HFF-Myc (cell line): ENCODE results near the gene NBR1.

ENCODE experiments used
- DNase-seq: peaks from one replicate; pipeline ENCODE4 v3.0.0-alpha.2; 2011; ENCODE audit warnings: low read depth; ENCODE audit errors: extremely low read depth
- H3K4me3 ChIP-seq: replicated peaks from 2 replicates; pipeline ENCODE4 v1.5.1; 2011; ENCODE audit warnings: low read depth, mild to moderate bottlenecking, control low read depth, low read length
- CTCF ChIP-seq: IDR thresholded peaks from 2 replicates; pipeline ENCODE4 v1.5.1; 2012; ENCODE audit warnings: mild to moderate bottlenecking, low read depth, low read length, control low read depth; ENCODE audit errors: missing control alignments

Gene NBR1

GRCh38 chr17:43211480-43212402 is 40.7 kb downstream of the NBR1 start, which contains the start of gene TMEM106A:
TMEM106A (plus strand) TSS chr17:43211875; CDS start chr17:43213042, 1,167 bp downstream.
- DNase-seq: peak; percentile 36
- peak within 1 kb of the TSS; percentile 64 for H3K4me3 ChIP-seq
- peak; percentile 21 for TF ChIP-seq CTCF

GRCh38 chr17:43212641-43213490 is 41.9 kb downstream of the NBR1 start:
- DNase-seq: no peak
- H3K4me3 ChIP-seq: peak overlapping the region; percentile 64
- TF ChIP-seq CTCF: no peak

DNA sequence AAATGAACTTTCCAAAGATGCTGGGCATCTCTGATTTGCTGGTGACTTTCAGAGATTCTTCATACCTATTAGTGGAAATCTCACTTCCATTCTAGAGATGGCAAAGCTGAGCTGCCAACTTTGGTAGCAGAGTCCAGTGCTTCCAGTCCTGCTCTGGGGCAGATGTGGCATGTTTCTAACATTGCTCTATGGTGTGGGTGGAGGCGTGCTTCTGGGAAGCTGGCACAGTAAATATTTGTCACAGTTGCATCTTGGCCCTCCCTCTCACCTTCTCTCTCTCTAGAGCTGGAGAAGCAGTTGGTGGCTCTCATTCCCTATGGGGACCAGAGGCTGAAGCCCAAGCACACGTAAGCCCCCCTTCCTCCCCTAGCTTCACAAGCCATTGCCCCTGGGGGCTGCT is 42.5 kb downstream of the NBR1 start:
- DNase-seq: no peak
- no peak overlapping the region for H3K4me3 ChIP-seq
- no peak for TF ChIP-seq CTCF

- no peak for DNase-seq
- H3K4me3 ChIP-seq: no peak overlapping the region
- TF ChIP-seq CTCF: no peak
These were observed 44.3 kb downstream of the NBR1 start for GRCh38 chr17:43215341-43215740.

GRCh38 chr17:43216369-43216761 is 45.4 kb downstream of the NBR1 start:
- no peak for TF ChIP-seq CTCF
- DNase-seq: no peak
- H3K4me3 ChIP-seq: no peak overlapping the region

- no peak overlapping the region for H3K4me3 ChIP-seq
- no peak for DNase-seq
- TF ChIP-seq CTCF: no peak
These were observed 46.0 kb downstream of the NBR1 start for GRCh38 chr17:43216762-43217613.
